Measurements from ENCODE around the gene WNT3. TPM values are rescaled to one million over a fixed set of nuclear protein-coding genes. Genes with fewer than 3 reads are reported as not detected.

WNT3 gene
- total and polyA plus RNA-seq, 2 experiments from 2014 or later = 2.7 to 3.4 TPM

- TF ChIP-seq, protein P1, sequence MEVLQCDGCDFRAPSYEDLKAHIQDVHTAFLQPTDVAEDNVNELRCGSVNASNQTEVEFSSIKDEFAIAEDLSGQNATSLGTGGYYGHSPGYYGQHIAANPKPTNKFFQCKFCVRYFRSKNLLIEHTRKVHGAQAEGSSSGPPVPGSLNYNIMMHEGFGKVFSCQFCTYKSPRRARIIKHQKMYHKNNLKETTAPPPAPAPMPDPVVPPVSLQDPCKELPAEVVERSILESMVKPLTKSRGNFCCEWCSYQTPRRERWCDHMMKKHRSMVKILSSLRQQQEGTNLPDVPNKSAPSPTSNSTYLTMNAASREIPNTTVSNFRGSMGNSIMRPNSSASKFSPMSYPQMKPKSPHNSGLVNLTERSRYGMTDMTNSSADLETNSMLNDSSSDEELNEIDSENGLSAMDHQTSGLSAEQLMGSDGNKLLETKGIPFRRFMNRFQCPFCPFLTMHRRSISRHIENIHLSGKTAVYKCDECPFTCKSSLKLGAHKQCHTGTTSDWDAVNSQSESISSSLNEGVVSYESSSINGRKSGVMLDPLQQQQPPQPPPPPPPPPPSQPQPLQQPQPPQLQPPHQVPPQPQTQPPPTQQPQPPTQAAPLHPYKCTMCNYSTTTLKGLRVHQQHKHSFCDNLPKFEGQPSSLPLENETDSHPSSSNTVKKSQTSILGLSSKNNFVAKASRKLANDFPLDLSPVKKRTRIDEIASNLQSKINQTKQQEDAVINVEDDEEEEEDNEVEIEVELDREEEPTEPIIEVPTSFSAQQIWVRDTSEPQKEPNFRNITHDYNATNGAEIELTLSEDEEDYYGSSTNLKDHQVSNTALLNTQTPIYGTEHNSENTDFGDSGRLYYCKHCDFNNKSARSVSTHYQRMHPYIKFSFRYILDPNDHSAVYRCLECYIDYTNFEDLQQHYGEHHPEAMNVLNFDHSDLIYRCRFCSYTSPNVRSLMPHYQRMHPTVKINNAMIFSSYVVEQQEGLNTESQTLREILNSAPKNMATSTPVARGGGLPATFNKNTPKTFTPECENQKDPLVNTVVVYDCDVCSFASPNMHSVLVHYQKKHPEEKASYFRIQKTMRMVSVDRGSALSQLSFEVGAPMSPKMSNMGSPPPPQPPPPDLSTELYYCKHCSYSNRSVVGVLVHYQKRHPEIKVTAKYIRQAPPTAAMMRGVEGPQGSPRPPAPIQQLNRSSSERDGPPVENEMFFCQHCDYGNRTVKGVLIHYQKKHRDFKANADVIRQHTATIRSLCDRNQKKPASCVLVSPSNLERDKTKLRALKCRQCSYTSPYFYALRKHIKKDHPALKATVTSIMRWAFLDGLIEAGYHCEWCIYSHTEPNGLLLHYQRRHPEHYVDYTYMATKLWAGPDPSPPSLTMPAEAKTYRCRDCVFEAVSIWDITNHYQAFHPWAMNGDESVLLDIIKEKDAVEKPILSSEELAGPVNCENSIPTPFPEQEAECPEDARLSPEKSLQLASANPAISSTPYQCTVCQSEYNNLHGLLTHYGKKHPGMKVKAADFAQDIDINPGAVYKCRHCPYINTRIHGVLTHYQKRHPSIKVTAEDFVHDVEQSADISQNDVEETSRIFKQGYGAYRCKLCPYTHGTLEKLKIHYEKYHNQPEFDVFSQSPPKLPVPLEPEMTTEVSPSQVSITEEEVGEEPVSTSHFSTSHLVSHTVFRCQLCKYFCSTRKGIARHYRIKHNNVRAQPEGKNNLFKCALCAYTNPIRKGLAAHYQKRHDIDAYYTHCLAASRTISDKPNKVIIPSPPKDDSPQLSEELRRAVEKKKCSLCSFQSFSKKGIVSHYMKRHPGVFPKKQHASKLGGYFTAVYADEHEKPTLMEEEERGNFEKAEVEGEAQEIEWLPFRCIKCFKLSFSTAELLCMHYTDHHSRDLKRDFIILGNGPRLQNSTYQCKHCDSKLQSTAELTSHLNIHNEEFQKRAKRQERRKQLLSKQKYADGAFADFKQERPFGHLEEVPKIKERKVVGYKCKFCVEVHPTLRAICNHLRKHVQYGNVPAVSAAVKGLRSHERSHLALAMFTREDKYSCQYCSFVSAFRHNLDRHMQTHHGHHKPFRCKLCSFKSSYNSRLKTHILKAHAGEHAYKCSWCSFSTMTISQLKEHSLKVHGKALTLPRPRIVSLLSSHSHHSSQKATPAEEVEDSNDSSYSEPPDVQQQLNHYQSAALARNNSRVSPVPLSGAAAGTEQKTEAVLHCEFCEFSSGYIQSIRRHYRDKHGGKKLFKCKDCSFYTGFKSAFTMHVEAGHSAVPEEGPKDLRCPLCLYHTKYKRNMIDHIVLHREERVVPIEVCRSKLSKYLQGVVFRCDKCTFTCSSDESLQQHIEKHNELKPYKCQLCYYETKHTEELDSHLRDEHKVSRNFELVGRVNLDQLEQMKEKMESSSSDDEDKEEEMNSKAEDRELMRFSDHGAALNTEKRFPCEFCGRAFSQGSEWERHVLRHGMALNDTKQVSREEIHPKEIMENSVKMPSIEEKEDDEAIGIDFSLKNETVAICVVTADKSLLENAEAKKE (CRISPR knock-in tag; IDR thresholded peaks at IDR 0.05) = no peak
- no peak for TF ChIP-seq STAT1 (IDR thresholded peaks at IDR 0.05; ENCODE audit: unreplicated experiment)
- no peak for TF ChIP-seq EZH2 (IDR thresholded peaks at IDR 0.05; ENCODE audit: low read depth, unreplicated experiment)
These were observed 26.4 kb downstream of the WNT3 start (continued) for GRCh38 chr17:46792071-46792470.

DNA sequence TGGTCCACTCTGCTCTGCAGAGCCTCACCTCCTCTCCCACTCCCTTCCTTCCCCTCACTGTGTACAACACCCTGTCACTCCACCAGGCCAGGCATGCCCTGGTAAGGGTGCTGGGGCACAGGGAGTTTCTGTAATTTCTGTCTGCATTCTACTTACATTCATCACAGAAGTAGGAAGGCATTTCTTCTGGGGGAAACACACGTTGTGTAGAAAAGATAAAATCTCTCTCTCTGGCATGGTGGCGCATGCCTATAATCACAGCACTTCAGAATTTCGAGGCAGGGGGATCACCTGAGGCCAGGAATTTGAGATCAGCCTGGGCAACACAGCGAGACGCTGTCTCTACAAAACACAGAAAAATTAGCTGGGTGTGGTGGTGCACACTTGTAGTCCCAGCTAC is 27.0 kb downstream of the WNT3 start:
- Histone ChIP-seq H3K4me1 (ENCODE audit: insufficient read depth) (no peaks in the 10 kb centered on the region), H2AFZ (no peak overlapping the region), H3K79me2 (replicated peaks; ENCODE audit: insufficient read depth) (no peaks in the 10 kb centered on the region), H4K20me1 (replicated peaks; ENCODE audit: insufficient read depth) (no peaks in the 10 kb centered on the region), H3K9me2 (ENCODE audit: insufficient read depth) (no peaks in the 10 kb centered on the region), H3K4me2 (no peak overlapping the region), H3K36me3 (ENCODE audit: insufficient read depth) (no peaks in the 10 kb centered on the region), H3K4me3 (no peak overlapping the region), H3K27ac (ENCODE audit: low read depth) (no peak overlapping the region), H3F3A (replicated peaks; ENCODE audit: low read depth) (0 out of 2 replicates have a peak, but pooled peaks cover 4% of the 10 kb centered on the region), H3K27me3 (ENCODE audit: insufficient read depth) (peaks cover 32% of the 10 kb centered on the region)
- Mint-ChIP-seq H3K4me1 (peaks cover 10% of the 10 kb centered on the region), H3K36me3 (ENCODE audit: low read depth) (peaks cover 4% of the 10 kb centered on the region; the same call in 1 of the 3 replicates), H3K9me3 (peaks cover 10% of the 10 kb centered on the region; the same call in 2 of the 3 replicates), H3K27ac (no peak overlapping the region), H3K27me3 (ENCODE audit: insufficient read depth, low read depth, poor library complexity) (peaks cover 44% of the 10 kb centered on the region), H3K4me3 (no peak overlapping the region)
- TF ChIP-seq ETS1 (IDR thresholded peaks at IDR 0.05) = no peak
- TF ChIP-seq, protein P1 (CRISPR knock-in tag; IDR thresholded peaks at IDR 0.05) = no peak
- ATAC-seq = no peak
- no peak for DNase-seq (ENCODE audit: low spot score)
